Embryonic facial prominence (tissue), 1 donor: Measurements from ENCODE around the gene CREG2.
"Not testable (repeated sequence)": the region's sequence is repeated elsewhere in the genome, so short reads cannot be mapped to it uniquely, and the experiment has no call there.

ENCODE experiments used
- DNase-seq: peaks from one replicate; pipeline ENCODE4 v3.0.0-alpha.2; 2016; ENCODE audit errors: extremely low spot score

Gene CREG2

DNA sequence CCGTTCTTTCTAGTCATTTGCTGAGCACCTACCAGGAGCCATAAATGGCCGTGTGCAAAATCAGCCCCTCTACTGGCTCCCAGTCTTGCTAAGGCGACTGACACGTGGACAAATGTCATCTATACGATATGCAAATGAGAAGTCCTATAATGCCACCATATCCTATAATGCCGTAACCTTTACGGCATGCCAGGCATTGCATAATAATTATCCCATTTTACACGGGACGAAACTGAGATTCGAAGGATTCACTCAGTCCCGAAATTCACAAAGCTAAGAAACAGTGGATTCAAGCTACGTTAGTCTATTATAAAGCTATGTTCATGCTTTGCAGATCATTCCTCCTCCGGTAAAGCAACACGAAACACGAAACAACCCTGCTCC, 44.7 kb downstream of the CREG2 start:
- DNase-seq: no peak

DNA sequence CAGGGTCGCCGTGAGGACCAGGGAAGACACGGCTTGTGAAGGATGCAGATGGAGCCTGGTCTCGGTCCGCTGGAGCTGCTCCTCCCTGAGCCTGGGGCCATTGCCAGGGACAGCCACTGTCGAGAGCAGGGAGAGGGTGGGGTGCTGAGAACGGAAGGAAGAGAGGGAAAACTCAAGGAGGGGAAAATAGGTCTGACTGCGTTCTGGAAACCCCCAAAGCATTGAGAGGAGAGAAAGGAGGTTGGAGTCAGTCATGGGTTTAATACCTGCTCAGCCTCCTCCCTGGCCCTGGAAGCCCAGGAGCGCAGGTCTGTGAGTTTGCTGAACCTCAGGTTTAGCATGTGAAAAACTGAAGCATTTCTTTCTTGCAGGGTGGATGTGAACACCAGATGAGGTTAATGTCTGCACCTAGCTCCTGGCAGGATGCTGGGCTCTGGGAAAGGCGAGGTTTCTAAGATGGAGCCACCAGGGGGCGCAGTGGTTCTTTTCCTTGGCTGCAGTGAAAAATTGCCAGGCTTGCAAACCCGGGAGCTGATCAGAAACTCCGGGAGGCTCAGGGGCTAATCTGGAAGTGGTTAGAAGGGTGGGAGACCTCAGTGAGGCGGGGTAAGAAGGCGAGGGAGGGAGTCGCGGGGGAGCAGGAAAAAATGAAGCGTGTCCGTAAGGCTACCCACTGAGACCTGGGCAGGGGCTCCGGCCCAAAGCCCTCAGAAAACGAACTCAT, 45.2 kb downstream of the CREG2 start:
- no peak for DNase-seq

- DNase-seq: no peak
These were observed 45.9 kb downstream of the CREG2 start for GRCh38 chr2:101341421-101341820.

DNA sequence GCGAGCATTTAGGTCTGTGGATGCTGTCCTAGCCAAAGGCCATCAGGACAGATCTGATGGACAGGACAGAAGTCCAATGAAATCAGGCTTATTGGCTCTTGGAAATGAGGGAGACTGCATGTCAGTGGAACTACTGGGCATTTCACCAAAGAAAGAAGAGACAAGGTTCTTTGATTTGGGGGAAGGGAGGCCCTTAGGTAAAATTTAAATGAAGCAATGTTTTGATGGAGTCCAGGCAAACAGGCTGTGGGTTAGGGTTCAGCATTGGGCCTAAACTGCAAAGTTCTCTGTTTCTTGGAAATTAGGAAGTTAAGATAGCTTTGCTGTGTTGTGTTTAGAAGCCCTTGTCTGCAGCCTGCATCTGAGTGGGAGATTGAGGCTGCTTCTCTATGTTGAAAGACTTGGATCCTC, 47.2 kb downstream of the CREG2 start:
- DNase-seq: no peak

- no peak for DNase-seq
These were observed 47.9 kb downstream of the CREG2 start for GRCh38 chr2:101339266-101339880.

DNA sequence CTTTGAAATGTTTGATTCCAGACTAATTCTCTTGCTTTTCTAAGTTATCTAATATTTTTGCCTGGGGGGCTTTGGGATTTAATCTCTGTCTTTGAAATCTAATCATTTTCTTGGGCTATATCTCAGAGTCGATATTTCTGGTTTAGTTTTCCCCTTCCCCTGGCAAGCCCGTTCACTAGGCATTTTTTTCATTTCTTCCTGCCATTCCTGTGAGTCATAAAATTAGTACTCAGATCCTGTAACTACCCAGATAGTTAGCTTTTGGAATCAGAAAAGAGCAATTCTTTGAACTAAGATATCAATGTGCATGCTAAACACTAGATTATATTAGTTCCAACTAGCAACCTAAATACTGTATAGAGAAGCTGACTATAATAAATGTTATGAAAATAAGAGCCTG, 49.4 kb downstream of the CREG2 start:
- DNase-seq: no peak

DNA sequence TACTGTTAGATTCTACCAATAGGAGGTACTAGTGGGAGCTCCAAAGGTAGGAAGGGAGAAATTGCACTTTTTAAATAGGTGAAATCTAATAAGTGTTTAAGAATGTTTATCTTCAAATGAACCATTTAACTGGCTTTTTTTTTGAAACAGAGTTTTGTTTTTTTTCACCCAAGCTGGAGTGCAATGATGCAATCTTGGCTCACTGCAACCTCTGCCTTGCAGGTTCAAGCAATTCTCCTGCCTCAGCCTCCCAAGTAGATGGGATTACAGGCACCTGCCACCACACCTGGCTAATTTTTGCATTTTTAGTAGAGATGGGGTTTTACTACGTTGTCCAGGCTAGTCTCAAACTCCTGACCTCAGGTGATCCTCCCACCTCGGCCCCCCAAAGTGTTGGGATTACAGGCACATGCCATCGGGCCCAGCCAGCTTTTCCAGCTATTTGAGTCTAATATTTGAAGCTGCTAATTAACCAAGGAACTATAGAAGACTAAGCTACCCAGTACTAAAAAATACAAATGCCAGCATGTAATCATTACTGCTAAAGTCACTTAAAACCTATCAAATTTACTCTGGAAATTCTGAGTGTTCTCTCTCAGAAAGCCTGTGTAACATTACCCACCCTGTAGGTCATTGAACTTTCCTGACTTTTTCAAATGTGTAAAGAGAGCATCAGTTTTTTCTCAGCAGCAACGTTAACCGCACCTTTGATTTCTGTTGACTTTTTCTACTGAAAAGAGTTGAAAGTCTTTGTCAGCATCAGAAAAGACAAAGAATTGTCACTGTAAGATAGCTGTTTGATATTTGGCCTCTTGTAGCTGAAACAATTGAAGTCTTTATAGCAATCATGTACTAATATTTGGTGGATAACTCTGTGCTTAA, 54.2 kb downstream of the CREG2 start:
- DNase-seq: no peak

GRCh38 chr2:101331202-101331601, 56.1 kb downstream of the CREG2 start:
- no peak for DNase-seq

GRCh38 chr2:101330253-101330933, 56.9 kb downstream of the CREG2 start:
- no peak for DNase-seq

GRCh38 chr2:101329026-101329425, 58.3 kb downstream of the CREG2 start:
- DNase-seq: no peak

GRCh38 chr2:101328474-101329007, 58.8 kb downstream of the CREG2 start:
- no peak for DNase-seq

DNA sequence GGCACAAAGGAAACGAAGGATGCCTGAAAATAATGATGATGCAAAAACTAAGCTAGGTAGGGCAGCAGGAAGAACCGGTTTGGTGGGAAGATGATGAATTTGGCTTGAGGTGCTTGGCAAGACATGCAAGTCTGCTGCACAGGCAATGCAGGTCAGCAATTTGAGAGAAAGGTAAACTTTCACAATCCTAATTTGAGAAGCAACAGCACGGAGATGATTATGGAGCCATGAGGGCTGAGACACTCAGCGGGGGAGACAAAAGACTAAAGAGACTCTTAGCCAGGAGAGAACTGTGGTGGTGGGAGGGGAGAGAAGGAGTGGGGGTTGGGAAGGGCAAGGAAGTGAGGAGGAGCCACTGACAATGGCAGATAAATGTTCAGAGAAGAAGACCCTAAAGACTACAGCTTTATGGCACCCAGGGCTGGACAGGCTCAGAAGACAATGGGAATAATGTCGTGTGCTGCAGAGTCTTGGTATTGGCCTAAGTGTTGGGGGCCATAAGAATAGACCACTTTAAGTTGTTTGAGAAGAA, 59.4 kb downstream of the CREG2 start:
- DNase-seq: peak; percentile 34

DNA sequence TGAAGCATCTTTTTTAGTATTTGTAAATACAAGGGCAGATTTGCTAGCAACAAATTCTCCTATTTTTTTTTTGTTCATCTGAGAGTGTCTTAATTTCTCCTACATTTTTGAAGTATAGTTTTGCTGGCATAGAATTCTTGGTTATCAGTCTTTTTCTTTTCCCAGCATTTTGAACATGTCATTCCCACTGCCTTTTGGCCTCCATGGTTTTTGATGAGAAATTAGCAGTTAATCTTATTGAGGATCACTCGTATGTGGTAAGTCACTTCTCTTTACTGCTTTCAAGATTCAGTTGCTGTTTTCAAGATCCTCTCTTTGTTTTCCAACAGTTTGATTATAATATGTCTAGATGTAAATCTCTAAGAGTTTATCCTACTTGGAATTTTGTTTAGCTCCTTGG, 61.9 kb downstream of the CREG2 start:
- no peak for DNase-seq

- not testable (repeated sequence) for DNase-seq
These were observed 70.7 kb downstream of the CREG2 start for GRCh38 chr2:101316568-101316967.

DNA sequence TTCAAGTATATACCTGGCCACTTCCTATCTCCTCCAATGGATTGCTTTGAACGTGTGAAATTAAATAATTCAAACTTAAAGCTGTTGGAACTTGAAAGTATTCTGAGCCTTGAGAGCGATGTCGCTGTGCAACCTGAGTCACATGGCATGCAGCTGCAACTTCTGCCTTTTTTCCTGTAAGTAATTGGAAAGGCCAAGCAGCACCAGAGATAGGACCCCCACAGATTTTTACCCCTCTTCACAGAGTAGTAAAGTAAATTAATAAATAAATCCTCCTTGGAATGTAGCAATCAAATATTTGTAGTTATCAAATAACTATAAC, 75.6 kb downstream of the CREG2 start:
- no peak for DNase-seq

DNA sequence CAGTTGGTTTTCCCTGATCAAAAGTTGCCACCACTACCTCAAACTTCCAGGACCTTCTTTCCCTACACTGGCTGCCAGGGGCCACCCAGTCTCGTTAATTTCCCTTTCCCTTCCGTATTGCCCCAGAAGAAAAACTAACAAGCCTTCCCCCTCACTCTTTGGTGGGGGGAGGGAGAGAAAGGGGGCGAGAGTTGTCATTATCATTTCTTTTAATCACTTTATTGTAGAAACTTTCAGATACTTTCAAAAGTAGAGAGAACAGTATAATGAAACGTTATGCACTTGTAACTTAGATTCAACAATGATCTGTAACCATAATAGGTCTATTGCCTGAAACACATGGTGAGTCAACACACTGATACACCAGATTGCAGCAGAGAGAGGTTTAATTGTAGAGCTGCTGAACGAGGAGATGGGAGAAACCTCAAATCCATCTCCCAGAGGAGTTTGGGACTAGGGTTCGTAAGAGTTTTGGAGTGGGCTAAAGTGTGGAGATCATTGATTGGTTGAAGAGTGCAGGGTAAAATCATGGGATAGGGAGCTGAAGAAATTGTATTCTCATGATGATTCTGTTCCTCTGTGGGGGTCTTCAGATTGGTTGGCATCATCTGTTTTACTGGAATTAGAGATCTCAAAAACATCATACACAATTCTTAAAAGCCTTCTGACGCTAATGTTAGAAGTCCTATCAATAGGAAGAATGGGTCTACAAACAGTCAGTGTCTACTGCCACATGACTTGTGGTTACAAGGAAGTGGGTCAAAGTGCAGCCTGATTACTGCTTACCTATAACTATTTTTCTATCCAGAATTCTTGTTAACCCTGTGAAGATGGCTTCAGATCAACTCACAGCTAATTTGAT, 76.2 kb downstream of the CREG2 start:
- no peak for DNase-seq

DNA sequence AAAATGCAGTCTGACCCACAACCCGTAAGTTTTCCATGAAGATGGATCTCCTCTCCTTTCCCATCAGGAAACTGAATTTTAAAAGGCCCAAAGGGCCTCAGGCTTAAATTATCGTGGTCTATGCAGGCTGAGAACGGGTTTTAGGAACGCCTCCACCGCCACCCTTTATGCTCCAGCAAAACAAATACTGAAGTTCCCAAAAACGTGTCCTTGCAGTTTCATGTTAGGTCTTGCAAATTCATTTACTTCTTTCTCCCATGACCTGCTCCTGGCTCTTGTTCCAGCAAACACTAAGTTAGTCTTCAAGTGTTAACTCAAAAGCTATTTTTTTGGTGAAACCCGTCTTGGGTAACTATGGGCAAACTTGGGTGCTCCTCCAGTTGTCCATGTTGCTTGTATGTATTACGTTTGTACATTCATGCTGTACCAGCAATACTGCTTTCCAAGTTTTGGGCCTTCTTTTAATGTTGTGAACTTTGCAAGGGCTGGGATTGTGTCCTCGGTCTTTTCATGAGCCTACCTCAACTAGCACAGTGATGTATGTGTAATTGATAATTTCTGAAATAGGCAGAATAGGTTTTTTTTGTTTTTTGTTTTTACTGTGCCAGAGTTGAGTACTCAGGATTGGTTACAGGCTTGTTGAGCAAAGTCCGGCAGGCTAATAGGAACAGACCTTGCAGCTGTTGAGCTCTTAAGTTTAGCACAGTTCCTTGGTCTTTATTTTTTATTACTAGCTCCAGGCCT, 77.0 kb downstream of the CREG2 start:
- DNase-seq: no peak

GRCh38 chr2:101308432-101309210, 78.7 kb downstream of the CREG2 start, which contains the start of gene RNF149:
Gene RNF149 (minus strand): TSS chr2:101308701. CDS start chr2:101308588, 113 bp downstream.
- DNase-seq: peak; percentile 65

DNA sequence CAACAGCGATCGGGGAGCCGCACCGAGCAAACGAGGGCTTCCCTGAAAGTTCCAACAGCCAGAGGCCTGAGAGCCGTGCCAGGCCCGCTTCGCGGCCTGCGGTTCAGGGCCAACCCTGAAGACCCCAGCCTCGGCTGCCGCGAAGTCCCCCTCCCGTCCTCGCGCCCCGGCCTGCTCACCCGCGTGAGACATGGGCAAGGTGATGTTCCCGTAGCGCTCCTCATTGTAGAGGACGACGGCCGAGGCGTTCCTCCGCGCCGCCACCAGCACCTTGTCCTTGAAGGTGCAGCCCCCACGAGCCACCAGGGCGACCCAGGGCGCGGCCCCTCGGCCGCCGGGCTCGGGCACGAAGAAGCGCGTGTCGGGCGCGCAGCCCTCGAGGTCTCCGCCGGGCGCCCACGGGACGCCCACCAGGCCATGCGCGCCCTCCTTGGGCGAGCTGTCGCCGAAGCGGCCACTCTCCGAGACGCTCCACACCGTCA, 79.3 kb downstream of the CREG2 start:
- DNase-seq: no peak
